WTC11 (cell line): Measurements from ENCODE around the gene FREM2.

Experiments
- CREB1 ChIP-seq: sonication (generic); formaldehyde crosslinking; IDR thresholded peaks from 2 replicates; pipeline ENCODE4 v1.8.0; 2023; ENCODE audit warnings: mild to moderate bottlenecking, missing genetic modification reagents
- CTCF ChIP-seq: fragments of 200-600 bp; IDR thresholded peaks from 2 replicates; pipeline ENCODE4 v1.8.0; 2022; ENCODE audit warnings: antibody characterized with exemption
- GABPB1 ChIP-seq: sonication (generic); formaldehyde crosslinking; IDR thresholded peaks from 2 replicates; pipeline ENCODE4 v1.8.1; 2023; ENCODE audit warnings: mild to moderate bottlenecking, missing genetic modification reagents
- IRF1 ChIP-seq: sonication (generic); formaldehyde crosslinking; IDR thresholded peaks from 2 replicates; pipeline ENCODE4 v1.8.0; 2023; ENCODE audit warnings: missing genetic modification reagents
- ZNF263 ChIP-seq: sonication (generic); formaldehyde crosslinking; IDR thresholded peaks from 2 replicates; pipeline ENCODE4 v1.8.1; 2022; ENCODE audit warnings: low read depth, mild to moderate bottlenecking, moderate library complexity, missing genetic modification reagents

GRCh38 chr13:38658906-38659305, 28.0 kb upstream of the FREM2 start:
- TF ChIP-seq ZNF263 (CRISPR knock-in tag) (no peak), GABPB1 (CRISPR knock-in tag) (no peak), IRF1 (CRISPR knock-in tag) (no peak), CTCF (no peak), CREB1 (no peak)
